ENCODE measurements around the gene NOS1AP. TPM values are rescaled to one million over a fixed set of nuclear protein-coding genes. Genes with fewer than 3 reads are reported as not detected.

The NOS1AP gene
- total and polyA plus RNA-seq, 2 experiments from 2014 or later, result 5.8 to 6.6 TPM

DNA sequence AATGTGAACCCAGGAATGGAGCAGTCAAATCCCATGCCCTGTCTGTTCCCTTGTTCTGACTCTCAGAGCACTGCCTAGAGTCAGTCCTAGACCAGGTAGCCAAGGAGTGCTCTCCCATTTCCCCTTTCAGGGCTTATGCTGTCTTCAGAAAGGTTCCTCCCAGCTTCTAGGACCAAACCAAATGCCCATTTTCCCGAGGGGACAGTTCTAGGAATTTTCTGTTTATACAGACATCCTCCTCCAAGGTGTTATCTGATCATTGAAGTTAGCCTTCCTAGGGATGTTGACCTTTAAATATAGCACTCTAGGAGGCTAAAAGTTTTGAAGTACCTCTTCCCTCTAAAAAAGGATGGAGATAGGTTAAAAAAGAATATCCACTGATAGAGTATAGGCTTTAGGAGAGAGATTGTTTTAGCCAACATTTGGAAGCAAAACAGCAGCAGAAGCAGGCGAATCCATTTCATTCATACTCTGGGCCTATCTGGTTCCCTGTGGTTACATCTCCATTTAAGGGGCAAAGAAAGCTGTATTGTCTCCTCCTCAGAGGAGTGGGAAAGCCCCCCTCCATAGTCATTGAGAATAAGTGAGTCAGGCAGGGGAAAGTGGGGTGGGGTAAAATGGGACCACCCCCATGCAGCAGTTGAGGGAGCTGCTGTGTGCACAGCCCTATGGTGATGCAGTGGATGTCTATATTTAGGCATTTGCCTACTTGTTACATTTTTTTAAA lies 180.7 kb downstream of the NOS1AP start:
- Histone ChIP-seq H3K36me3 (ENCODE audit: insufficient read depth) (no peaks in the 10 kb centered on the region), H3K27ac (ENCODE audit: low read depth) (peak overlapping the region; percentile 70), H4K20me1 (replicated peaks; ENCODE audit: insufficient read depth) (no peaks in the 10 kb centered on the region), H2AFZ (no peak overlapping the region), H3K9me2 (ENCODE audit: insufficient read depth) (peaks cover 13% of the 10 kb centered on the region; the same call in 1 of the 2 replicates), H3K4me3 (no peak overlapping the region), H3K79me2 (replicated peaks; ENCODE audit: insufficient read depth) (peaks cover 8% of the 10 kb centered on the region; the same call in 1 of the 2 replicates), H3K4me1 (ENCODE audit: insufficient read depth) (peaks cover 32% of the 10 kb centered on the region), H3K4me2 (peak overlapping the region; percentile 50; the same call in 1 of the 2 replicates), H3F3A (replicated peaks; ENCODE audit: low read depth) (no peaks in the 10 kb centered on the region), H3K27me3 (ENCODE audit: insufficient read depth) (no peaks in the 10 kb centered on the region)
- ATAC-seq (peak; percentile 74), DNase-seq (ENCODE audit: low spot score) (peak; percentile 61)
- Mint-ChIP-seq H3K9me3 (no peaks in the 10 kb centered on the region), H3K27ac (peak overlapping the region; percentile 67), H3K27me3 (ENCODE audit: insufficient read depth, low read depth, poor library complexity) (peaks cover 12% of the 10 kb centered on the region), H3K4me3 (no peak overlapping the region), H3K36me3 (ENCODE audit: low read depth) (no peaks in the 10 kb centered on the region), H3K4me1 (peaks cover 49% of the 10 kb centered on the region)
- TF ChIP-seq STAT1 (IDR thresholded peaks at IDR 0.05; ENCODE audit: unreplicated experiment) (no peak), EZH2 (IDR thresholded peaks at IDR 0.05; ENCODE audit: low read depth, unreplicated experiment) (no peak), EZH2phosphoT487 (IDR thresholded peaks at IDR 0.05; ENCODE audit: unreplicated experiment) (no peak), NANOG (IDR thresholded peaks at IDR 0.05; ENCODE audit: borderline replicate concordance) (no peak), ZNF114 (CRISPR knock-in tag; IDR thresholded peaks at IDR 0.05) (no peak), JUNB (IDR thresholded peaks at IDR 0.05; ENCODE audit: unreplicated experiment) (no peak), CTCF (conservative IDR thresholded peaks at IDR 0.05; ENCODE audit: low read depth in 2 of 2) (no peak), ZNF462 (CRISPR knock-in tag; IDR thresholded peaks at IDR 0.05) (no peak), POLR2AphosphoS5 (IDR thresholded peaks at IDR 0.05; ENCODE audit: low read depth) (no peak), CREB1 (CRISPR knock-in tag; IDR thresholded peaks at IDR 0.05; ENCODE audit: low read depth) (no peak)
- TF ChIP-seq, protein P1, sequence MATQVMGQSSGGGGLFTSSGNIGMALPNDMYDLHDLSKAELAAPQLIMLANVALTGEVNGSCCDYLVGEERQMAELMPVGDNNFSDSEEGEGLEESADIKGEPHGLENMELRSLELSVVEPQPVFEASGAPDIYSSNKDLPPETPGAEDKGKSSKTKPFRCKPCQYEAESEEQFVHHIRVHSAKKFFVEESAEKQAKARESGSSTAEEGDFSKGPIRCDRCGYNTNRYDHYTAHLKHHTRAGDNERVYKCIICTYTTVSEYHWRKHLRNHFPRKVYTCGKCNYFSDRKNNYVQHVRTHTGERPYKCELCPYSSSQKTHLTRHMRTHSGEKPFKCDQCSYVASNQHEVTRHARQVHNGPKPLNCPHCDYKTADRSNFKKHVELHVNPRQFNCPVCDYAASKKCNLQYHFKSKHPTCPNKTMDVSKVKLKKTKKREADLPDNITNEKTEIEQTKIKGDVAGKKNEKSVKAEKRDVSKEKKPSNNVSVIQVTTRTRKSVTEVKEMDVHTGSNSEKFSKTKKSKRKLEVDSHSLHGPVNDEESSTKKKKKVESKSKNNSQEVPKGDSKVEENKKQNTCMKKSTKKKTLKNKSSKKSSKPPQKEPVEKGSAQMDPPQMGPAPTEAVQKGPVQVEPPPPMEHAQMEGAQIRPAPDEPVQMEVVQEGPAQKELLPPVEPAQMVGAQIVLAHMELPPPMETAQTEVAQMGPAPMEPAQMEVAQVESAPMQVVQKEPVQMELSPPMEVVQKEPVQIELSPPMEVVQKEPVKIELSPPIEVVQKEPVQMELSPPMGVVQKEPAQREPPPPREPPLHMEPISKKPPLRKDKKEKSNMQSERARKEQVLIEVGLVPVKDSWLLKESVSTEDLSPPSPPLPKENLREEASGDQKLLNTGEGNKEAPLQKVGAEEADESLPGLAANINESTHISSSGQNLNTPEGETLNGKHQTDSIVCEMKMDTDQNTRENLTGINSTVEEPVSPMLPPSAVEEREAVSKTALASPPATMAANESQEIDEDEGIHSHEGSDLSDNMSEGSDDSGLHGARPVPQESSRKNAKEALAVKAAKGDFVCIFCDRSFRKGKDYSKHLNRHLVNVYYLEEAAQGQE (IDR thresholded peaks at IDR 0.05; ENCODE audit: unreplicated experiment), result no peak
- TF ChIP-seq, protein P2, sequence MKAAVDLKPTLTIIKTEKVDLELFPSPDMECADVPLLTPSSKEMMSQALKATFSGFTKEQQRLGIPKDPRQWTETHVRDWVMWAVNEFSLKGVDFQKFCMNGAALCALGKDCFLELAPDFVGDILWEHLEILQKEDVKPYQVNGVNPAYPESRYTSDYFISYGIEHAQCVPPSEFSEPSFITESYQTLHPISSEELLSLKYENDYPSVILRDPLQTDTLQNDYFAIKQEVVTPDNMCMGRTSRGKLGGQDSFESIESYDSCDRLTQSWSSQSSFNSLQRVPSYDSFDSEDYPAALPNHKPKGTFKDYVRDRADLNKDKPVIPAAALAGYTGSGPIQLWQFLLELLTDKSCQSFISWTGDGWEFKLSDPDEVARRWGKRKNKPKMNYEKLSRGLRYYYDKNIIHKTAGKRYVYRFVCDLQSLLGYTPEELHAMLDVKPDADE (IDR thresholded peaks at IDR 0.05), result no peak
